SIG-M5 treated with dmso at 0.1 percent for 504 hours (cell line): ENCODE data around the gene LRMDA.
A peak's percentile ranks its signal among the peaks of the same experiment; 100 is the strongest.

Experiments used
- DNase-seq: peaks from one replicate; lab custom pipeline; 2025; ENCODE audit not compliant: unreplicated experiment; lab: John Stamatoyannopoulos, UW

LRMDA gene

DNA sequence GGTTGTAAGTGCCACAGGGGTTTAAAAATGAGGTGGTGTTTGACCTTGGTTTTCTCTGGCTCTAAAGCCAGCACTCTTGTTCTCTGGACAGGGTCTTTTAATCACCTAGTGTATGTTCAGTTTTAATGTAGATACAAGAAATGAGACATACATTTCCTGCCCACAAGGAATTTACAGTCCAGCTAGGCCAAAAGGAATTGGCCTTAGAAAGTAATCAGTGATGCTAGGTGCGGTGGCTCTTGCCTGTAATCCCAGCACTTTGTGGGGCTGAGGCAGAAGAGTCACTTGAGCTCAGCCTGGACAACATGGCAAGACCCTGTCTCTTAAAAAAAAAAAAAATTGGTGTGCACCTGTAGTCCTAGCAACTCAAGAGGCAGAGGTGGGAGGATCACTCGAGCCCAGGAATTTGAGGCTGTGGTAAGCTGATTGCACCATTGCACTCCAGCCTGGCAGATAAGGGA, 100.2 kb downstream of the LRMDA start:
- DNase-seq, result no peak

DNA sequence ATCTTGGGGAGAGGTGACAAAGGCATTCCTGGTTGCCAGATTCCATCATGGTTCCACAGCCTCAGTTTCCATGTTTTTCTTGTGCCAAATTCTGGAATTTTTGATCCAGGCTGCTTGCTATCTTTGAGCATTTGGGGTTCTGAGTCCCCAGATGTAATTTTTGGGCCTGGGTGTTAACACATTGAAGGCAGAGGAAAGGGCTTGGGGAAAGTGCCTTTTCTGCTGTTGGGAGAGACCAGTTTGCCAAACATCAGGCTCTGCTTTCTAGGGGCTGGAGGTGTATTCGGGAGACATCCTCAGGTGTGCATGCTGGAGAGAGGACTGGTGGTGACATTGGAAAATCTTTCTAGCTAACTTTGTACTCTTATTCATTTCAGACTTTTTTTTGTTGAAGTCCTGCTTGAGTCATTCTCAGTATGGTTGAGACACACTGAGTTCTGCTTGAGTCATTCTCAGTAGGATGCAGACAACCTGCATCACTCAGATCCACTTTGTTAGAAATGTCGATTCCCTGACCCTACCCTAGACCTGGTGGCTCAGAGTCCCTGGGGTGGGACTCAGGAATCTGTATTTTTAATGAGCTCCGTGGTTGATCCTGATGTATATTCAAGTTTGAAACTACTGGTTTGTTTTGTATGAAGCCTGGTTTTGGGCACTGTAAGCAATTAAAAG, 101.0 kb downstream of the LRMDA start:
- peak; percentile 20 for DNase-seq

DNA sequence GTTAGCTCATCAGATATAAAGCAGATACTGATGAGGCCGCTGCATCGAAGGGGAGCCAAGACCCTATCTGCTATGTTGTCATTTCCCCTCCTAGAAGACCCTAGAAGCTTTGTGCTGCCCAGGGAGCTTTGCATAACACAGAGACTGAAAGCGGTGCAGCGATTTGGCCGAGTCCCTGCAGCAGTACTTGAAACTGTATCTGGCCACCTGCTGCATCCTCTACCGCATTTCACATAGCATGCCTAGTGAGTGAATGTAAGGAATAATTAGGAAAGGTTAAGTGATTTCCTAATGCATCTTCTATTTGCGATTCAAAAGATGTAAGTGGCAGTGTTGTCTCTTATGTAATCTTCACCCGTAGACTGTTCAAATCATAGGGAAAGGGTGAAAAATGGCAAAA, 106.7 kb downstream of the LRMDA start:
- no peak for DNase-seq

- DNase-seq, result no peak
These were observed 107.3 kb downstream of the LRMDA start for GRCh38 chr10:75538765-75539164.

DNA sequence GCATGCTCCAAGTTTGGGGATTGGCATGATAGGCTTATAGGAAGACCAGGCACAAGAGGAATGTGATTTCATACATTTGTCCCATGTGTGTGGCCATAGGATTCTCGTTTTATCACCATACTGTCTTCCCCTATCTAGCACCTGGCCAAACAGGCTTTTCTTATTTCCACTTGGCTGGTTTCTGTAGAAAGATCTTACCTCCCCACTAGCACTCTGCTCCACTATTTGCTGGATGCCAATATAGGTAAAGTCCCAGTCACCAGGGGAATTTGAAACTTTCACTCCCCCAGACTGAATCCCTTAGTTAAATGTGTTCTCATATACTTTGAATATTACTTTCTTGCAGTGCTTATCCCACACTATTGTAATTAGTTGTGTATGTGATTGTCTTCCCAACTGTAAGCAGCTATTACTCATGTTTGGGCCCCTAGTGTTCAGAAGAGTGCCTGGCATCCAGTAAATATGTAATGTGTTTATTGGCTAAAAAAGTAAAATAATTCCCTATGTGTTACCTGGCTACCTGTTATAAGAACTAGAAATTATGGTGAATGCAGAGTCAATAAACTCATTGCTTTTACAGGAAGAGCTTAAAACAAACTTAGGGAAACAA, 109.0 kb downstream of the LRMDA start:
- DNase-seq, result no peak

GRCh38 chr10:75540981-75541380, 109.6 kb downstream of the LRMDA start:
- no peak for DNase-seq

GRCh38 chr10:75541411-75541810, 110.0 kb downstream of the LRMDA start:
- DNase-seq, result no peak

GRCh38 chr10:75542084-75542483, 110.7 kb downstream of the LRMDA start:
- no peak for DNase-seq

- DNase-seq, result no peak
These were observed 111.5 kb downstream of the LRMDA start for GRCh38 chr10:75542906-75543305.

DNA sequence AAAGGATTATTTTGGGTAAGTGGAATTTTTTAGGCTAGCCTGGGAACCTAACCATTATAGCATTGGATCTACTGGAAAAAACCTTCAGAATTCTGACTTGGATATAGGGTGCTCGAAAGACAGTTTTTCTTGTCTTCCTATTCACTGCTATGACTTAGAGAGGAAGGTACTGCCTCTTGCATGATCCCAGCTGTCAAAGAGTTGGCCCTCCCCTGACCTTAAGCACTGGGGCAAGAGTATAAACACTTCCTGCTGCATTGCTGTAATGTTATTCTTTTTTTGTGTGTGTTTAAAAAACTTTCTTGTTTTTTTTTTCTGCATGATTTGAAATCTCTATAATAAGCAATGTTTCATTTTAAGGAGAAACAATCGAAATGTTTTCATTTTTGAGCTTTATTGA, 113.0 kb downstream of the LRMDA start:
- DNase-seq, result no peak

DNA sequence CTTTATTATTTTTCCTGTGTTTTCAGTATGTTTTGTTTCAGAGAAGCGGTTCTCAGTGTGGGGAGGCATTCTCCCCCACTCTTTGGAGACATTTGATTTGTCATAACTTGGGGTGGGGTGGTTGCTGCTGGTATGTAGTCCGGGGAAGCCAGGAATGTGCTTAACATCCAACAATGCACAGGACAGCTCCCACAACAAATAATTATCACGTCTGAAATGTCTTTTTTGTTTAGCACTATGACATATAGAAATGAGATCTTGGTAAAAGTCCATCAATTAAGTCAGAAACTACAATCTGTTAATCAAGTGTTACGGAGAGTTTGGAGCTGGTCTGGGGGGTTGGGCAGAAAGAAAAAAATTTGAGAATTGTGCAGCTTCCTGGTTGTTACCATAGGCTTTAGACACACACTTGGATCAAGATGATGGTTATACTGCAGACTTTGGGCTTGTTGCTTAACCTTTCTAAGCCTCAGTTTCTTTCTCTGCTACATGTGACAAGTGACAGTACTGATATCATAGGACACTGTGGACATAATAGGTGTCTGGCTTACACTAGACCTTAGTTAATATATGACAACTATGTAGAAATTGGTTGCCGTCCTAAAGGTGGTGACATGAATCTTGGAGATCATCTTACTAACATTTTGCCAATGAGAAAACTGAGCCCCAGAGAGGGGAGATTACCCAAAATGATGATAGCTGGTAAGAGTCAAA, 113.7 kb downstream of the LRMDA start:
- DNase-seq, result no peak

GRCh38 chr10:75546004-75546403, 114.6 kb downstream of the LRMDA start:
- DNase-seq, result no peak

DNA sequence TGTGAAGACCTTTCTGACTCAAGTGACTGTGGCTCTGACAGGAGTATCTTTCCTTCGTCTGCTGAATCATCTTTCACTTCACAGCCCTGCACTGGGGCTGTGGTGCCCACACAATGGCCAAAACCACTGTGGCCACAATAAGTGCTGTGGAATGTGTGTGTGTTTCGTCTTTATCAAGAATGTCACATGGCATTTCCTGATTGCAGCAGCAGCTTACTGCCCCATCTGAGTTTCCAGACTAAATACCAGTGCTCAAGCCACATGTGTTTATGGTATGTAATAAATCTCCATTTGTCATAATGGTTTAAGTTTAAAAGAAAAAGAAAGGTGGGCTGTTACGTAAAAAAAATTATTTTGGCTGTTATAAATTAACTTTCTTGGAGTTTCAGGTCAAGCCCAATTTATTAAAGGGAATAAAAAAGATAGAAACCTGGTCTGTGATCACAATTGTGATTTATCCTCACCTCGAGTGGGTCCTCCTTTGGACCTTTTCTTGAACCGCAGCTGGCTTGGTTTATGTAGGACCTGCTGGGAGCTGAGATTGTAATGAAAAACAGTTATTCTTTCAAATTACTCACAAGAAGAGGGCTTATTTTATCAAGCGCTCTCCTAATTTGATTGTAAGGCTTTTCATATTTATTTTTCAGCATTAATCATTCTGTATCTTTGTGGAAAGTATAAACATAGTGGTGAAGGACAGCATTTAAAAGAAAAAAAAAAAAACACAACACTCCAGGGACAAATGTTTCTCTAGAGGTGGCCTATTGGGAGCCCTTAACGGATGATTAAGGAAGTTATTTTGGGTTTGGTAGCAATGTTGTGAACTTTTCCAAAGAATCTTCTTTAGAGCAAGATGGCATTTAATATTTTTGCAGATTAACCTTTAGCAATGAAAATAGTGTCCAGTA, 116.2 kb downstream of the LRMDA start:
- no peak for DNase-seq

DNA sequence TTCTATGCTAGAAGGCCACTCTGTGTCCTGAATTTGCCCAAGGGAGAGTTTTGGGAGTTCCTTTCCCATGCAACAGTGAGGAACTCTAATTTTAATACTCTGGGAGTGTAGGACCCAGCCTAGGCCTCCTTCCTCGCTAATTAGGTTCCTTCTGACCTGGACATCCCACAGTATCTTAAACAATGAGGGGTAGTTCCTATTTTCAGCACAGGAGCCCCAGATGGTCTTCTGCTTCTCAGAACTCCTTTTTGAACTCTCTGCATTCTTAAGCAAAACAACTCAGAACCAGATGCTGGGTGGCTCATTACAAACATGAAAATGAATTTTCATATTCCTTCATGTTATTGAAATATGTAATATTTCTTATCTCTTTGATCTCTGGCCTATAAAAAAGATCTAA, 116.9 kb downstream of the LRMDA start:
- no peak for DNase-seq

DNA sequence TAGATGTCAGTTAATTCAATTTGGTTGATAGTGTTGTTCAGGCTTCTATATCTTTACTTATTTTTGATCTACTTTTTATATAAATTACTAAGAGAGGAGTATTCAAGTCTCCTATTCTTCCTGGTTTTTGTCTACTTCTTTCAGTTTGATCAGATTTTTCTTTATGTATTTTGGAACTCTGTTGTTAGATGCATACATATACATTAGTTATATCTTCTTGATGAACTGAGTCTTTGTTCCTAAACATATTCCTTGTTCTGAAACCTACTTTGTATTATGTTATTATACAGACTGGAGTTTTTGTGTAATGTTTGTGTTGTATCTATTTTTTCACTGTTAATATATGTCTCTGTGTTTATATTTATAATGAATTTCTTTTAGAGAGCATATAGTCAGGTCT, 118.8 kb downstream of the LRMDA start:
- no peak for DNase-seq

DNA sequence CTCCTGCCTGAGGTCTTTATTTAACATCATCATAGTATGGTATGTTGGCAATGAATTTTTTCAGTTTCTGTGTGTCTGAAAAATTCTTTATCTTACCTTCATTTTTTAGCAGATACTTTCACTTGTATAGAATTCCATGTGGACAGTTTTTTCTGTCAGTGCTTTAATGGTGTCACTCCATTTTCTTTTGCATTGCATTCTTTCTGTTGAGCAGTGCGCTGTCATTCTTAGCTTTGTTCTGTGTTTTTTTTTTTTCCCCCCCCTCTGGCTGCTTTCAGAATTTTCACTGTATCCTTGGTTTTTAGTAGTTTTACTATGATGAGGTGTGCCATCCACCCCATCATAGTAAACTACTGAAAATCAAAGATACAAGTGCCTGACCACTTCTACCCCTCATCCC, 120.7 kb downstream of the LRMDA start:
- DNase-seq, result no peak

GRCh38 chr10:75553550-75553949, 122.1 kb downstream of the LRMDA start:
- peak; percentile 24 for DNase-seq

GRCh38 chr10:75555323-75555722, 123.9 kb downstream of the LRMDA start:
- DNase-seq, result no peak

DNA sequence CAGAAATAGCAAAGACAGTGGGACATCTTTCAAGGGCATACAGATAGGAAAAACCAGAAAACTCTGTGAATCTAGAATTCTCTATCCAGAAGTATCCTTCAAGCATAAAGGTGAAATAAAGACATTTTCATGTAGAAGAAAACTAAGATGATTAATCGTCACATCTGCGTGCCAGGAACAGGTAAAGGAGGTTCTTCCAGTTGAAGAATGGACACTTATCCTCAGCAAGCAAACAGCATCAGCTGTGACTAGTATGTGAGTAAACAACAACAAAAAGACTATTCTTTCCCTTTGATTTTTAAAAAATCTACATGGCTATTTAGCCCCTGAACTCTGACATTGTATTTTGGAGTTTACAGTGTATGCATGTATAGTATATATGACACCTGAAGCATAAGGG, 124.9 kb downstream of the LRMDA start:
- no peak for DNase-seq

DNA sequence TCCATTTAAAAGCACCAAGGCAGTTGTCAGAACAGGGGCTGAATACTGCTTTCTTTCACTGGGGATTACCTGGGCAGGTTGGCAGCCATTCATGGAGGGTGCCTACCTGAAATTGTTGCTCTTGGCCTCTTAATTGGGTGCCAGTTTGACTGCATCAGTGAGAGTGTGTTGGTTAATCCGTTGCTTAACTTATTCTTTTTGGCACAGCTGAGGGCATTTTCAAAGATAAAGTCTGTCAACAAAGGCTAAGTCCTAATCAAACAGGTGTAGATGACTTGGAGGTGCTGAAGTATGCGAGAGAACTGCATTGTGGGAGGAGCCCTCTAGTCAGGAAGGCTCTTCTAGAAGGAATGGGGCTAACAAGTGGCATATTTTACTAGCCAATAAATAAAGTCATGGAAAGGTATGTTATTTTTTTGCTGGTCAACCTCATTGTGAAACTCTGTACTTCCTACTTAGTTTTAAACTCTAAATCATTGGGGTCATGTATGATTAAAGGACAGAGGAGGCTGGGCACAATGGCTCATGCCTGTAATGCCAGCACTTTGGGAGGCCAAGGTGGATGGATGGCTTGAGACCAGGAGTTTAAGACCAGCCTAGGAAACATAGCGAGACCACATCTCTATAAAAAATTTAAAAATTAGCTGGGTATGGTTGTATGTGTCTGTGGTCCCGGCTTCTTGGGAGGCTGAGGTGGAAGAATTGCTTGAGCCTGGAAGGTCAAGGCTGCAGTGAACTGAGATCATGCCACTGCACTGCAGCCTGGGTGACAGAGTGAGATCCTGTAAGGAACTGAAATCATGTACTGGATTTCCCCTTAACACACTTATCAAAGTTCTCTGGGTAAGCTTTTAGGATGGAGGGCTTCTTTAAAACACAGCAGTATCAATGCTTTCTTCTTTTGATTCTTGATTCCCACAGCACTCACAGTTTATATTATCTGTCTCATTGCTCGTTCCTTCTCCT, 134.1 kb downstream of the LRMDA start:
- no peak for DNase-seq
